RPMI8226 (cell line): ENCODE results near the gene MTMR8.

ENCODE experiments used
- DNase-seq: peaks from one replicate; pipeline ENCODE4 v3.0.0-alpha.2; 2015

Gene MTMR8

GRCh38 chrX:64291123-64291522 lies 104.1 kb downstream of the MTMR8 start:
- no peak for DNase-seq

DNA sequence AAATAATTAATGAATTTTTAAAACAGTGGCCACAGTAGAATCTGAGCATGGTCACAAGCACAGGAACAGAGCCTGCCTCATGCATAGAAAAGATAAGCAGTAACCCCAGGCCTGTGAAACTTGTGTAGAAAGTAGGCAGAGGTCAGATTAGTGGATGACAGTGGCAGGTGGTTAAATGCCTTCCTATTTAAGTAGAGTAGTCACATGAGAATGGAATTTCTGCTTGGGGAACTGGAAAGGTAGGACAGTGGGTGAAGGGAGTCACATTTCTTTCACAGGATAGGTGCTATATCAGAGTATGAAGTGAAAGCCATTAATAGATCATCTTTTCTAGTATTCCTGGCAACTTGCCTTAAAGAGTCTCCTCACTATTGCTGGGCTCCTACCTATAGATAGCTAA lies 130.0 kb downstream of the MTMR8 start:
- DNase-seq, result no peak

DNA sequence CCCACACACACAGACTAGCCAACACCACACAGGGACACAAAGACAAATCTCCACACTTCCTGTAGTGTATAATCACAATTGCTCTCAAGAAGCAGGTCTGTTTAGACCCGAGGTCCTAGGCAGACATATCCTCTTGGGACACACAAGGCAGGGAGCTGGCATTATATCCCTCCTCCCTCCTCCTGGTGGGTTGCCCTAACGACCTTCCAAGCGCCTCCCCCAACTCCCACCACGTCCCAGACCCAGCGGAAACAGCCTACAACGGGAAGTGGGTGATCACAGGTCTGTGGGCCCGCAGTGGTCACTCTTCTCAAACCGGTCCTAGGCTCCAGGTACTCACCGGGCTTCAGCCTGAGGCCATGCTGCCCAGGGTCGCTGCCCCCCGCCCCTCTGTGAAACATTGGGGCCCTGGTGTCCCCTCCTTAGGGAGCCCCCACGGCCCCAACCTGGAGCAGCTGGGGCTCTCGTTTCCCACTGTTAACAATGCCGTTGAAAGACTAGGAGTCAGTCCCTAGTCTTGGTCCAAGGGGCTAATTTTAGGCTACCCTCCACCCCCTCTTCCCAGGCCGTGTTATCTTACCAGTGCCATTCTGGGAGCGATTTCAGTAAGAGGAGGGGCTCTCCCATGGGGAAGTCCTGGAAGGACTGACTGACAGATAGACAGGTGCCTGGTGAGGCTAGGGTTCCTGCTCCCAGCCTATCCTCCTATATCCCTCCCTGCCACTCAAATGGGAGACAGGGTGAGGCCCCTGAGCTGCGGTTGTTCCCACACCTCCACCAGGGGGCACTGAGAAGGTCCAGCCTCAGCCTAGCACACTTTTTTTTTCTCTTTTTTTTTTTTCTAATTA lies 164.9 kb downstream of the MTMR8 start, which contains the start of gene ASB12:
TSS of gene ASB12 (minus strand) at position 485 of the 848 bp plus-strand sequence. CDS start 4,957 bp downstream, outside the sequence.
- no peak for DNase-seq

DNA sequence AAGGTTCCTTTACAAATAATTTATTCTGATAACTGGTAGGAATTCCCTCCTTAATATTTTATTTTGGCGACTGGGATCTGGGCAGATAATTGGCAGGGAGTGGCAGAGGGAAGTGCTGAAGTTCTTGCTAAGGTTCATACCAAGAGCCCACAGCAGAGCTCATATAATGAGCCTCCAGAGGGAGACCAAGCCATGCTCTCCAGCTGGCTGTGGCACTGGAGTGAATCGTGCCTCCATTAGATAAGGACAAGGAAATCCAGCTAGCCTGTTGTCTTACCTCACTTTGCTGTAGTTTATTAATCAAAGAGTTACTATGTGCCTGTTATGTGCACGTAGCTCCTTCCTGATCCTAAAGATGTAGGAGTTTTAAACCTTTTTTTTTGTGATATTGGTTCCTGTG lies 166.1 kb downstream of the MTMR8 start:
- DNase-seq, result no peak
